Measurements from ENCODE around the gene ANO4.

DNA sequence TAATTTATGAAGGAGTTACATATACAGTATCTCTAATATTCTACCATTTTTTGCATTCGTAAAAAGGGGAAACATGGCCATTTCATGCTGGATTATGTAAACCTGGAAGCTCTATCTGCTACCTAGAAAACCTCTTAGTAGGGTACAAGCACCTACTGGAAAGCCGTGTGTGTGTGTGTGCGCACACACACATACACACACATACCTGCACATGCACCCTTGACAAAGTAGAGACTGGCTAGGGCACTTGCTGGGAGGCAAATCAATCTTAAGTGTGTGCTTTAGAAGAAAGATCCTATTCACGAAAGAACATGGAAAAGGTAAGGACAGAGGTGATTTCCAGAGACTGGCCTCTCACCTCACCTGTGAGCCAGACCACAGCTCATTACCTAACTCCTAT lies 224.6 kb downstream of the ANO4 start:
- TF ChIP-seq EZH2 (IDR thresholded peaks at IDR 0.05) (no peak), POLR2AphosphoS5 (IDR thresholded peaks at IDR 0.05; ENCODE audit: borderline replicate concordance, low read depth, low read length) (no peak)
